GM12892 (cell line): ENCODE measurements around the gene KLHL40.

Experiments
- POLR2A ChIP-seq: IDR thresholded peaks from 2 replicates; pipeline ENCODE4 v1.6.1; 2011; ENCODE audit warnings: low read depth, low read length, control low read depth
- TAF1 ChIP-seq: IDR thresholded peaks from 2 replicates; pipeline ENCODE4 v1.6.1; 2011; ENCODE audit warnings: low read depth, mild to moderate bottlenecking, control low read depth, low read length, borderline replicate concordance

DNA sequence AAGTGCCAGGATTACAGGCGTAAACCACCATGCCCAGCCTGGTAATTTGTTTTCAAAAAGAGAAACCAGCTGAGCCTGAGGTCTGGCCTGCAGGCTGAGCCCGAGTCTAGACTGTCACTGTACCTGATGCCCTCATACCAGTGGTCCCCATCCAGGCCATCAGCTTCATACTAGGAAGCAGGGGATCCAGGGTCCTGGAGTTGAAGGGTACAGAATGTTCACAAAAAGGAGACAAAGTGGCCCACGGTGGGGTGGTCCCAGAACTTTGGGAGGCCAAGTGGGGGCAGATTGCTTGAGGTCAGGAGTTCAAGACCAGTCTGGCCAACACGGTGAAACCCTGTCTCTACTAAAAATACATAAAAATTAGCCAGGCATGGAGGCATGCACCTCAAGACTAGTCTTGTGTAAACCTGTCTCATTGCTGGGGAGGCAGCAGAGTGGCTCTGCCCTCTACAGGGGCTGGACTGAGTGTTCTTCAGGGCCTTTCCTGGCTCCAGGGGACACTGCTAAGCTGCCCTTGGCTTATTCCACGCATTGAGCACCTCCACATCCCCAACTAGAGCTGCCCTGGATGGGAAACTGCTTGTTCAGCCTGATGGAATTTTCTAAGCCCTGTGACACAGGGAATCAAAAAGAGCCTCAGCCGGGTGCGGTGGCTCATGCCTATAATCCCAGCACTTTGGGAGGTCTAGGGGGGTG, 25.1 kb downstream of the KLHL40 start:
- TF ChIP-seq POLR2A: no peak
- TF ChIP-seq TAF1: no peak
